ENCODE results near the gene TPP2.

DNA sequence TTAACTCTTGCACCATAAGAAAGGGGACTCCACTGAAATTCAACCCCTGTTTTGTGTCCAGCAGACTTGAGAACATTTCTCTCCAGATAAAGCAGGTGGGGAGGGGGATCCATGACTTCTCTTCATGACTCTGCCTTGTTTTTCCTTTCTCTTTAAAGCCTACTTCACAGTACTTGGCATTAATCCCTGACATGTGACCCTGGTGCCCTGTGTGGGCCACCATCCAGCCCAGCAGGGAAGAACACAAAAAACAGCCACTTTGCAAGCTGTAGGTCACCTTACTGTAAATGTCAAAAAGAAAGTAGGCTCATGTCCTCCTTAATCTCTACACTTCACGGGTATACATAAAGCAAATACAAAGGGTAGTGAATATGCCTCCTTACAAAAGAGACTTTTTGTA lies 30.3 kb upstream of the TPP2 start:
- TF ChIP-seq POLR2A (IDR thresholded peaks at IDR 0.05; ENCODE audit: low read length) (no peak), GATA1 (IDR thresholded peaks at IDR 0.05; ENCODE audit: low read depth, low read length) (no peak)

Data from erythroblast (primary cell).